ENCODE data around the gene ZNF408. TPM values are rescaled to one million over a fixed set of nuclear protein-coding genes. Genes with fewer than 3 reads are reported as not detected.

Gene ZNF408
- total RNA-seq, 1 donor from 2014 or later = 4.2 TPM

Other genes starting within 250 kb of the ZNF408 start
- 12.4 and 15.3 TPM in 2 replicates for gene AMBRA1, start 107.0 kb upstream of the ZNF408 start, total RNA-seq
- gene HARBI1, start 83.8 kb upstream of the ZNF408 start, total RNA-seq = 3.5 and 5.0 TPM in 2 replicates
- gene ATG13, start 83.5 kb upstream of the ZNF408 start, total RNA-seq = 47.5 and 52.8 TPM in 2 replicates
- gene ARHGAP1, start 412 bp upstream of the ZNF408 start, total RNA-seq = 17.4 and 19.2 TPM in 2 replicates
- gene F2, start 18.2 kb downstream of the ZNF408 start, total RNA-seq = not detected in 2 replicates
- gene CKAP5, start 145.2 kb downstream of the ZNF408 start, total RNA-seq = 40.8 and 42.5 TPM in 2 replicates
- gene LRP4, start 217.5 kb downstream of the ZNF408 start, total RNA-seq = 0.40 and 0.87 TPM in 2 replicates
- 9.1 and 11.3 TPM in 2 replicates for gene CSTPP1, start 235.7 kb downstream of the ZNF408 start, total RNA-seq

Data from lung microvascular endothelial cell (primary cell).